DMS114 treated with DMSO at 0.1 percent for 48 hours (cell line): ENCODE measurements around the gene FASN.

ENCODE experiments used
- DNase-seq: peaks from one replicate; lab custom pipeline; 2025; ENCODE audit not compliant: unreplicated experiment; lab: John Stamatoyannopoulos, UW

The FASN gene

DNA sequence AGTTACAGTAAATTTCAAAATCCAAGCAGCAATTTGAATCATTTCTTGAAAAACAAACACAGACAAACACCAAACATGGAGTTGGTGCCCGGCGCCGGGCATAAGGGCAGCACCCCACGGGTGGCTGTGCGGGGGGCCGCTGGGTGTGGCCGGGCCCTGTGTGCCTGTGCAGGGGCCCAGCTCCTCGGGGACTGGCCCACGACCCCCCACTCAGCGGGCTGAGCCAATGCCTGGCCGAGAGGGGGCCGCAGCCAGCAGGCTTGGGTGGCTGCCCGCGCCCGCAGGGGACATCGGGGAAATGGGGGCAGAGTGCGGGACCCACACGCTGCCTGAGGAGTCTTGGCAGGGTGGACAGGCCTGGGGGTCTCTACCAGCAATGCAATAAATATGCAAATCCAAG lies 19.6 kb downstream of the FASN start:
- no peak for DNase-seq

DNA sequence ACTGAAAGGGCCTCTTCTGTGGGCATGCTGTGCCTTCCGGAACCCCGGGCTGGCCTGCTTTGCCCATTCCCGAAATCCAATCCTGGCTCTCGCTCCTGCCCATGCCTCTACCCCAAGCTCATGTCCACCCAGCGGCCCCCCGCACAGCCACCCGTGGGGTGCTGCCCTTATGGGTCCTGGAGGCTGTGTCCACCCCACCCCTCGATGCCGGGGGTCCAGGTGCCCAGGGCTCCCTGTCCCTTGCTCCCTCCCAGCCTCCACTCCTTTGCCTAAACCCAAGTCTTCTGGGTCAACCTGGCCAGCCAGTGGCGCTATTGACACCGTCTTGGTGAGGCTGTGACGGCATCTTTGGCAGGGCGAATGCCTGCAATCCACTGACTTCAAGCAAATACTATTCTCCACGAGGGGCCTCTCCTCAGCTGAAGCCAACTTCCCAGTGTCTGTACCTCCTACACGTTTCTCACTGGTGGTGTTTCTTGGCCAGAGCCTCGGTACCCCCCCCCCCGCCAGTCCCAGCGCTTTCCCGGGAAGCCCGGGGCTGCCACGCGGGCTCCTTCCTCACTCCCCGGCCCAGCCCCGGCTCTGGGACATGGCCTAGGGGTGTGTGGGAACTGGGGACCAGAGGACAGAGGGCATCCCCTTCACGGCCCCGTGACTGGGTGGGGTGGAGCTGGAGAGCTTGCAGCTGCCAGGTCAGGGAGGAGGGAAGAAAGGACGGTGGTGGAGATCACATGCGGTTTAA lies 20.2 kb downstream of the FASN start:
- no peak for DNase-seq

DNA sequence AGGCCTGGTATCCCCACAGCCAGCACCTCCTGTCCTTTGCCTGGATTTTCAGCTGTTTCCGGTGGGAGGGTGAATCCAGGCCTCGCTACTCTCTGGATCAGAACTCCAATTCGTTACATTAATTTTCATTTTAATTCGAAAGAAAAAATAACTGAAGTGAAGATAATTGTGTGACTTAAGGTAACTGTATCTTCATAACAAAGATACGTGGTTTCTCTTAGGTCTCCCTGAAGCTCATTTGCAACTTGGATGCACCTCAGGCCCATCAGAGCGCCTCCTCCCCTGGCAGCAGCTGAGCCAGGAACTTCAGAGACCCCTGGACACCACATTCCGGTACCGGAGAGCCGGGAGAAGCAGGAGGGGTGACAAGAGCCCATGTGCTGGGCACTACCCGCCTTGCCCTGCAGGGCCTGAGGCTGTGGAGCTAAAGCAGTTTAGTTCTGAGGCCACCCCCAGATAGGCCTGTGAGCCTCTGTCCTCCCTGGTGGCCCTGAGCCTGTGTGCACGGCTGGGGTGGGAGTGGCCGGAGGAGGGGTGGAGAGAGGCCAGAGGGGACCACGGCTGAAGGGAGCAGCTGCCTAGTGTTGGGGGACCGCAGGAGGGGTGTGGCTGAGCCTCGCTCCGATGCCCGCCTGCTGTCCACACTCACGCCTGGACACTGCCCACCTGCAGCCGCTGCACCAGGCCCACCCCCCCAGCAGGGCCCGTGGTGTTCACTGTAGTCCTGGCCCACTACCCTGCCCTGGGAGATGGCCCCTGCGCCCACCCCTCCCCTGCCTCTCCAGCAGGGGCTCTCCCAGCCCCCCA lies 21.0 kb downstream of the FASN start:
- no peak for DNase-seq

- no peak for DNase-seq
Measured at GRCh38 chr17:82076018-82076784, 21.8 kb downstream of the FASN start.

DNA sequence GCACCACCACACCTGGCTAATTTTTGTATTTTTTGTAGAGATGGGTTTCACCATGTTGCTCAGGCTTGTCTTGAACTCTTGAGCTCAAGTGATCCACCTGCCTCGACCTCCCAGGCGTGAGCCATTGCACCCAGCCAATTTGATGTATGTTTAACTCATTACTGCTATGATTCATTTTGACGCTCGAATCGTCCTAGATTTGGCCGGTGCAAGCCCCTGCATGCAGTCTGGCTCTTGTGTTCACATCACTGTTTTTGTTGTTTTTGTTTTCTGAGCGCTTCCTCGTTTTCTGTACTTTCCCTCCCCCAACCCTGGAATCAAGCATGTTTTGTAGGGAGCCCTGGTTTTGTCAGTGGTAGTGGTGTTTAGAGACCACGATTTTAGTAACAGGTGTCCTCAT lies 24.6 kb downstream of the FASN start:
- no peak for DNase-seq

DNA sequence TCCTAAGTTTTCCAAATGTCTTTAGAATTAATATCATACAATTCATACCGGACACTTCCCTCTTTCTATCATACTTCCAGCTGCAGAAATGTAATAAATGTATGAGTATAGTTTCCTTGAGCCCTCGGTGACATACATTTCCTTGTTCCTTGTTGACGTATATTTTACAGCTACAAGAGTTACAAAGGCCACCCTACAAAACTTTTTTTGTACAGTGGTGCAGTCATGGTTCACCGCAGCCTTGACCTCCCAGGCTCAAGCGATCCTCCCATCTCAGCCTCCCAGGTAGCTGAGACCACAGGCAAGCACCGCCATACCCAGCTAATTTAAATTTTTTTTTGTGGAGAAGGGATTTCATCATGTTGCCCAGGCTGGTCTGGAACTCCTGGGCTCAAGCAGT lies 25.2 kb downstream of the FASN start:
- DNase-seq, result no peak

DNA sequence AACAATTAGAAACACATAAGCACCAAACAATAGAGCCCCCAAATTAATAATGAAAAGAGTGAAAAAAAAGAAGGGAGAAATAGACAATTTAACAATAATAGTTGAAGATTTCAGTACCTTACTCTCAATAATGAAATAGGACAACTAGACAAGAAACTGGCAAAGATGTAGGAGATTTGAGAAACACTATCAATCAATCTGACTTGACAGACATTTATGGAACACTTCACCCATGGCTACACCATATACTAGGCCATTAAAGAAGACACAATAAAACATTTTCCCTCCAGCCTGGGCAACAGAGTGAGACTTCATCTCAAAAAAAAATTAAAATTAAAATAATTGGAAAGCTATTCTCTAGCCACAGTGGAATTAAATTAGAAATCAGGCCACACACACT lies 27.4 kb downstream of the FASN start:
- no peak for DNase-seq

DNA sequence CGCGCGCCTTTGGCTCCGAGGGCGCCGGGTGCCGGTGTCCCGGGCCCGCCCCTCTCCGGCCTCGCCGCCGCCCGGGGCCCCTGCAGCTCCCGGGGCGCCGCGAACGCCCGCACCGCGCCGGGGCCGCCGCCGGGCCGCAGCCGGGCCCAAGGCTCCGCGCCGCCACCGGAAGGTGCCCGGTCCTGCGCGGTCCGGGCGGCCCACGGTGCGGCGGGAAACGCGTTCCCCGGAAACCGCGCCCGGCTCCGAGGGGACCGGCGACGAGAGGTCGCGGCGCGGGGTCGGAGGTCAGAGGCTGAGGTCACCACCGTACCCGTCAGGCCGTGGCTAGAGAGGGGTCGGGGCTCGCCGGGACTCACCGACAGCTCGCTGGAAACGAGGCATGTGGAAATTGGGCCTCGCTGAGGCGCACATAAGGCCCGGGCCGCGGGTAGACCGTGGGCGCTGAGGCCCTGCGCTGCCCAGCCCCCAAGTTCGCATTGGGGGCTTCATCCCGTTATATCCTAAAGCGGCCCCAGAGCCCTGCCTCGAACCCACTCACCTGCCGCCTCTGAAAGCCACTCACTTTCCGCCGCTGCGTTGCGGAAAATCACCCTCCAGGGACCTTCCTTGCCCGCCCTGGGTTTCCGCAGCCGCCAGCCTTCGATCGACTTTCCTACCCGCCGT lies 32.3 kb downstream of the FASN start, which contains the start of gene DUS1L:
DUS1L (minus strand) TSS at position 167 of the 666 bp plus-strand sequence. CDS start 745 bp downstream, outside the sequence.
- no peak for DNase-seq

- DNase-seq, result no peak
Measured at GRCh38 chr17:82065193-82065637, 32.8 kb downstream of the FASN start.

DNA sequence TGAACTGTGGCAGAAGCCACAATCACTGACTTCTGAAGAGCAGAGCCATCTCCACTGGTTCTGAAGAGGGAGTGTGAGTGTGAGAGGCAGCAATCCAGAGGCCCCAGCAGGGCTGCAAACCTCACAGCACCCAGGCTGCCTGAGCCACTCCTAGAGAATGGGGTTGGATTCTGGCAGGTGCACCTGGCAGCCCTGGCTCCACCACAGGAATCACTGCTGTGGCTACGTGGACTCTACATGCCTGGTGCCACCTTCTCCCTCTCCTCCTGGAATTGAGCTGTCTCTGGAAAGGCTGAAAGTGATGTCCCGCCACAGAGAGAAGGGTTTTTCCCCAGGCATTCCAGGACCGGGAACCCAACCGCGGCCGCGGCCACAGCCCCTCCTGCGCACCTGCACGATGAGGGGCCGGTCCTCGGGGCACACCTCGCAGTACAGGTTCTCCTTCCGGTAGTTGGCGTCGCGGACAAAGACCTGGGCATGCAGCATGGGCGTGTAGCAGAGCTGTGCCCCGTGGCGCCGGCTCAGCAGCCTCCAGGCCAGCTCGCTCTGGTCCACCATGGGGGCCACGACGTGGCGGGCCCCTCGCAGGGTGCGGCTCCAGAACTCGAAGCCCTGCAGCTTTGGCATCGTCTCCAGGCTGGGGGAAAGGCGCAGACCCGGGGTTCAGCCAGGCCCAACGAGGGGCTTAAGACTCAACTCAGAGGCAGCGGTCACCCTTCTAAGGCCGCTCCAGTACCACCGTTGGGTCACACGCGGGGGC lies 33.4 kb downstream of the FASN start:
- DNase-seq, result no peak

- no peak for DNase-seq
Measured at GRCh38 chr17:82063424-82064415, 34.3 kb downstream of the FASN start.

DNA sequence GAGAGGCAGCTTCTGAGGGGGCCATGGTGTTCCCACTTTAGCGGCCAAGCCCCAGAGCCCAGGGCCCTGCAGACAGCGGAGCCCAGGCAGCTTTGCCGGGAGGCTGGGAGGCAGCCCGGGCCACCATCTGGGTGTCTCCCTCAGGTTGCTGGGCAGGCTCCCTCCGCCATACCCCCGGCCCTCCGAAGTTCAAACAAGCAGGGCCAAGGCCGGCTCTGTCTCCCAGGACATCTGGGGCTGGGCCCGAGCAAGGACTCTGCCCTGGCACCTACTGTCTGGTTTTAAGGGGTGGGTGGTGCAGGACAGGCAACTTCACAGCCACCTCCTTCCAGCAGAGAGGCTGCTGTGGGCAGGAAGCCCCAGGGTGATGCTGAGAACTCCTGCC lies 35.1 kb downstream of the FASN start:
- no peak for DNase-seq

- no peak for DNase-seq
Measured at GRCh38 chr17:82062076-82062983, 35.7 kb downstream of the FASN start.

GRCh38 chr17:82061047-82061925 lies 36.8 kb downstream of the FASN start:
- no peak for DNase-seq

DNA sequence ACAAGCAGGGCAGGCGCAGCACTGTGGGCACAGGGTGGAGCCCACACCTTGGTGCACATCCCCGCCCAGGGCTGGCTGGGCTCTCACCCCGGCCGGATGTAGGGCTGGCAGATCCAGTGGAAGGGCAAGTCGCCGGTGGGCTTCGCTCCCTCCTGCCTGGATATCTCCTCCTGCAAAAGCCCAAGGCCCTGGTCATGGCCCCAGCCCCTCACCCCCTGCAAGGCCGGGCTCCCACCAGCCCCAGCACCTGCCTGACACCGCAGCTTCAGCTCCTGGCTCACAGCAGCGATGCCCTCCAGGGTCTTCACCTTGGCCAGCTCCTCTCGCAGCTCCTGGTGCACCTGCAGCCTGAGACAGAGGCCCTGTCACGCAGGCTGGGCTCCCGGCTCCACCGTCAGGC lies 37.4 kb downstream of the FASN start:
- no peak for DNase-seq

GRCh38 chr17:82060001-82060380 lies 38.0 kb downstream of the FASN start:
- DNase-seq, result no peak
